IPS-20b (cell line): ENCODE results near the gene LTF.

ENCODE experiments used
- H3K27ac ChIP-seq: one replicate; pipeline ENCODE4 v1.5.1; 2013; ENCODE audit warnings: low read length
- H3K27me3 ChIP-seq: 2 replicates; pipeline ENCODE4 v1.6.1; 2013; ENCODE audit warnings: mild to moderate bottlenecking, low read length, inconsistent platforms; ENCODE audit not compliant: insufficient read depth
- H3K36me3 ChIP-seq: 2 replicates; pipeline ENCODE4 v1.6.1; 2013; ENCODE audit warnings: low read depth, mild to moderate bottlenecking, inconsistent platforms, low read length, moderate library complexity; ENCODE audit not compliant: insufficient read depth
- H3K4me1 ChIP-seq: 2 replicates; pipeline ENCODE4 v1.6.1; 2013; ENCODE audit warnings: mild to moderate bottlenecking, control low read depth, inconsistent platforms, low read length, moderate library complexity; ENCODE audit not compliant: insufficient read depth
- H3K4me3 ChIP-seq: 2 replicates; pipeline ENCODE4 v1.5.1; 2013; ENCODE audit warnings: mild to moderate bottlenecking, low read length, inconsistent platforms
- H3K9ac ChIP-seq: 2 replicates; pipeline ENCODE4 v1.6.1; 2013; ENCODE audit warnings: low read depth, mild to moderate bottlenecking, inconsistent platforms, low read length, moderate library complexity
- H3K9me3 ChIP-seq: 2 replicates; pipeline ENCODE4 v1.6.1; 2013; ENCODE audit warnings: mild to moderate bottlenecking, low read depth, low read length, inconsistent platforms; ENCODE audit not compliant: insufficient read depth

The LTF gene

DNA sequence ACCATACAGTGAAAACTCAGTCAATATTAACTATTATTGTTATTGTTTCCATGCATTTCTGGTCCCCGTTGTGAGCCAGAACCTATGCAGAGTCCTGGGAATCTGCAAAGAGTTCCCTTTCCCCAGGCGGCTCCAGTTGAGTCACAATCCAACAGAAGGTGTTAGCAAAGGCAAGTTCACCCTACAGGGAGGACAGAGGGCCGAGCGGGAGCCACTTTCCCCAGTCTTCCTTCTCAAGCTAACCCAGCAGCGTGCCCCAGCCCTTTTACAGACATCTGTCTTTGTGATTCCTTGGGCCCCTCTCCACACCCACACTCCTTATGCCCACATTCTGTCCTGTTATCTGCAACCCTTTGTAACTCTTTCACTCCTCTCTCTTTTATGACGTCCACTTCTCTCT, 13.1 kb upstream of the LTF start:
- Histone ChIP-seq H3K4me3 (no peak overlapping the region), H3K4me1 (no peaks in the 10 kb centered on the region), H3K27ac (no peak overlapping the region), H3K27me3 (no peaks in the 10 kb centered on the region; the same call in 1 of the 2 replicates), H3K9ac (no peak overlapping the region), H3K36me3 (no peaks in the 10 kb centered on the region), H3K9me3 (peaks cover 2% of the 10 kb centered on the region; the same call in 1 of the 2 replicates)

- H3K27me3 ChIP-seq = no peaks in the 10 kb centered on the region; the same call in 1 of the 2 replicates
- H3K9ac ChIP-seq = no peak overlapping the region
- H3K36me3 ChIP-seq = no peaks in the 10 kb centered on the region
- peaks cover 2% of the 10 kb centered on the region; the same call in 1 of the 2 replicates for H3K9me3 ChIP-seq
- no peak overlapping the region for H3K4me3 ChIP-seq
- no peaks in the 10 kb centered on the region for H3K4me1 ChIP-seq
- H3K27ac ChIP-seq = no peak overlapping the region
Measured at GRCh38 chr3:46477145-46477544, 12.4 kb upstream of the LTF start.

DNA sequence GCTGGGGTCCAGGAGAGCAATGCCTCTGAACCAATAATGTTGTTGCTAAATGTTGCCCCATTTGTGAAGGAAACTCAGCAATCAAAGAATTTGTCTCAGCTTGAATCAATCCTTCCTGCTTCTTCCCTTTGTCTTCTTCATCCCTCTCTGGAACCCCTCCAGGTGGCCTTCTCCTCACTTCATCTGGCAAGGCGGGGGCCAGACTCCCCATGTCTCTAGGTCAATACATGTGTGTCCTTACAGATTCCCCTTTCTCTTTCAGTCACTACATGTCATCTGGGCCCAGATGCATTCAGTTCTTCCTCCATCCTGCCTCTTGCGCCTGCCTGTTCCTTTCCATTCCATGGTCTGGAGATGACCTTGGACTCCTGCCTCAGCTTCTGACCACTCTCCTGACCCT, 8.0 kb upstream of the LTF start:
- no peaks in the 10 kb centered on the region; the same call in 1 of the 2 replicates for H3K27me3 ChIP-seq
- peaks cover 2% of the 10 kb centered on the region; the same call in 1 of the 2 replicates for H3K9me3 ChIP-seq
- H3K9ac ChIP-seq = no peak overlapping the region
- H3K27ac ChIP-seq = no peak overlapping the region
- H3K36me3 ChIP-seq = no peaks in the 10 kb centered on the region
- no peaks in the 10 kb centered on the region for H3K4me1 ChIP-seq
- H3K4me3 ChIP-seq = no peak overlapping the region

- no peaks in the 10 kb centered on the region for H3K36me3 ChIP-seq
- H3K9me3 ChIP-seq = peaks cover 2% of the 10 kb centered on the region; the same call in 1 of the 2 replicates
- H3K27ac ChIP-seq = no peak overlapping the region
- H3K9ac ChIP-seq = no peak overlapping the region
- no peaks in the 10 kb centered on the region; the same call in 1 of the 2 replicates for H3K27me3 ChIP-seq
- H3K4me3 ChIP-seq = no peak overlapping the region
- no peaks in the 10 kb centered on the region for H3K4me1 ChIP-seq
Measured at GRCh38 chr3:46471371-46471914, 6.7 kb upstream of the LTF start.

DNA sequence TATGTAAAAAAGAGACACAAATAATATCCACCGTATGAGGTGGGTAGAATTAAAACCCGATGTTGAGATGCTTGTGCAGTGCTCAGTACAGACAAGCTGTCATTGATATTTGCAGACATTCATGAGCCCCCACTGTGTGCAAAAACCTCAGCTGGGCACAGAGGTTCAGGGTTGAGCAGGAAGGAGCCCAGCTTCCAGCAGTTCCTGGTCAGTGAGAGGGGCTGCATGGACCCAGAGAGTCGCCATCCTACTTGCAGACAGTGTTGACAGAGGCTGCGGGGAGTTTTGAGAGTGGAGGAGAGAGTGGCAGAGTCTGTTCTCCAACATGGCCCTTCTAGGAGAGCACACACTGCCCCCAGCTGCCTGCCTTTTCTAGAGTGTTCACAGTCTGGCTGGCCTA, 6.1 kb upstream of the LTF start:
- no peaks in the 10 kb centered on the region for H3K4me1 ChIP-seq
- no peaks in the 10 kb centered on the region; the same call in 1 of the 2 replicates for H3K27me3 ChIP-seq
- H3K27ac ChIP-seq = no peak overlapping the region
- peaks cover 2% of the 10 kb centered on the region; the same call in 1 of the 2 replicates for H3K9me3 ChIP-seq
- H3K36me3 ChIP-seq = no peaks in the 10 kb centered on the region
- no peak overlapping the region for H3K9ac ChIP-seq
- no peak overlapping the region for H3K4me3 ChIP-seq

DNA sequence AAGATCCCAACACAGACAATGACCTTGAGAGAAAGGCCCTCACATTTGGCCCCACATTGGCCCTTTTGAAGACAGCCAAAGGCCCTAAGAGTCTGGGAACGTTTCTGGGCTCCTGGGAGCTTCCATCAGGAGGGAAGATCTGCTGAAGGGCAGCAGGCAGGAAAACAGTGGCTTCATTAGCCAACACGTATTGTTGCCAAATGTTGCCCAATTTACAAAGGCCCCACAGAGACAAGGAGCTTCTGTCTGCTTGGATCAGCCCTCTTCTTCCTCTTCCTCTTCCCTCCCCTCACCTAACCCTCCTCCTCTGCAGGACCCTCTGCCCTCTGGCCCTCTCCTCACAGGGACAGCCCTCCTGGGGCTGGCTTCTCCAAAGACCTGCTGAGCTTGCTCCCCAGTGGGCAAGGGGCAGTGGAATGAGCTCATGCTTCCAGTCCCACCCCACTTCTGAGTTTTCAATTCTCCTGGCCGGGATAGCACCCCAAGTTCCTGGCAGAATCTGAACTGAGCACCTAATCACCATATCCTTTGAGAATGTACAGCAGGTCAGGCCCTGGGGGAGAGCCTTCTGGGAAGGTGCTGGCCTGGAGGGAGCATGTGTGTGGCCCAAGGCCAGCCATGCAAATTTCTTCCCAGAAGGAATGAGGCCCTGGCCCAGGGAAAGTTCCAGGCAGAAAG, 5.1 kb upstream of the LTF start:
- no peaks in the 10 kb centered on the region for H3K4me1 ChIP-seq
- no peak overlapping the region for H3K4me3 ChIP-seq
- no peaks in the 10 kb centered on the region for H3K36me3 ChIP-seq
- peaks cover 2% of the 10 kb centered on the region; the same call in 1 of the 2 replicates for H3K9me3 ChIP-seq
- H3K27ac ChIP-seq = no peak overlapping the region
- H3K27me3 ChIP-seq = peaks cover 4% of the 10 kb centered on the region; the same call in 1 of the 2 replicates
- H3K9ac ChIP-seq = no peak overlapping the region

GRCh38 chr3:46468753-46469600, 4.3 kb upstream of the LTF start:
- Histone ChIP-seq H3K4me3 (no peak overlapping the region), H3K27ac (no peak overlapping the region)

DNA sequence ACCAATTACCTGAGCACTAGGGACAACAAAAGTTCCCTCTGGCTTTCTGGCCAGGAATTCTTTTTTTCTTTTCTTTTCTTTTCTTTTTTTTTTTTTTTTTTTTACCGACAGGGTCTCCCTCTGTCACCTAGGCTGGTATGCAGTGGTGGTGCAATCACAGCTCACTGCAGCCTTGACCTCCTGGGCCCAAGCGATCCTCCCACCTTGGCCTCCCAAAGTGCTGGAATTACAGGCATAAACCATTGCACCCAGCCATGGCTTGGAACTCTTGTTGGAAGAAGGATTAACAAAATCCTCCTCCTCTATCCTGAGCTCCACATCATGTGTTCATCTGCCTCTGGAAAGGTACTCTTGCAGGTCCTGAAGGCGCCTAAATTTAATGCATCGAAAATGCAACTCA, 2.9 kb upstream of the LTF start:
- Histone ChIP-seq H3K9me3 (no peaks in the 10 kb centered on the region), H3K36me3 (no peaks in the 10 kb centered on the region), H3K4me1 (no peaks in the 10 kb centered on the region), H3K4me3 (no peak overlapping the region), H3K9ac (no peak overlapping the region), H3K27ac (no peak overlapping the region), H3K27me3 (peaks cover 4% of the 10 kb centered on the region; the same call in 1 of the 2 replicates)

More at GRCh38 chr3:46468753-46469600, 4.3 kb upstream of the LTF start:
- Histone ChIP-seq H3K9ac (no peak overlapping the region), H3K27me3 (peaks cover 4% of the 10 kb centered on the region; the same call in 1 of the 2 replicates), H3K4me1 (no peaks in the 10 kb centered on the region), H3K9me3 (no peaks in the 10 kb centered on the region), H3K36me3 (no peaks in the 10 kb centered on the region)

DNA sequence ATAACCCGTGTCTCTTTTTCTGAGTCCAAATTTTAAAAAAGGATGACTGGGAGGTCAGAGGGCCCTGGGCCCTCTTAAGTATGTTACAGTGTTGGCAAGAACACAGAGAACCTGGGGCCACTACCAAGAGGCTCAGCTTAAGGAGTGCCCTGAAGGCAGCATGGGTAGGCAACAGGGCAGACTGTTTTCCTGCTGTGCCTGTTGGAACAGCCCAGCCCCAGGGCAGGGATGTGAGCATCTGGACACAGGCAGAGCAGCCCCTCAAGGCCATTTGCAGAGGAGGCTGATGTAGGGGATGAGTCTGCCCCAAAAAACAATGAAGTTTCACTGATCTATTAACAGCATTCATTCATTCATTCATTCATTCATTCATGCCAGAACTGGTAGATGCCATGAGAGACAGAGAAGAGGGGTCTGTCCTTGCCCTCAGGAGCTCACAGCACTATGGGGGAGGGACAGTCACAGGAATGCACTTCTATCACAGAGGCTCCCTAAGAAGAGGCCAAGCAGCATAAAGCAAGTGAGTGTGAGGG, 2.2 kb upstream of the LTF start:
- Histone ChIP-seq H3K27me3 (peaks cover 4% of the 10 kb centered on the region; the same call in 1 of the 2 replicates), H3K9ac (no peak overlapping the region), H3K4me3 (no peak overlapping the region), H3K4me1 (no peaks in the 10 kb centered on the region), H3K9me3 (no peaks in the 10 kb centered on the region), H3K36me3 (no peaks in the 10 kb centered on the region), H3K27ac (no peak overlapping the region)

DNA sequence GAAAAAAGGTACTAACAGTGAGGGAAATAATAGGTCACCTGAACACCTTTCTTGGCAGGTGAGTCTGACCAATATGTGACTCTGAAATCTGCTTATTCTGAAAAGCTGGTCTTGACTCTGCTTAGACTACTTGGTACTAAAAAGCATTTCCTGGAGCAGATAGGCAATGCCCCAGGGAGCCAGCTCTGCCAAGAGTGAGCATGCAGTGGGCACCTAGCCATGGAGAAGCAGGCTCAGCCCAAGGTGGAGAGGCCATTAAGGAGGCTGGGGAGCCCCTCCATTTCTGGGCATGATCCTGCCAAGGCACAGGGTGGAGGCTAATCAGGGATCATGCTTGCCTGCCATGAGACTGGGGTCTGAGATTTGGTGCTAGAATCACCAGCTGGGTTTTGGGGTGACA, 1.6 kb upstream of the LTF start:
- H3K27me3 ChIP-seq = peaks cover 4% of the 10 kb centered on the region; the same call in 1 of the 2 replicates
- no peaks in the 10 kb centered on the region for H3K36me3 ChIP-seq
- no peaks in the 10 kb centered on the region for H3K9me3 ChIP-seq
- H3K9ac ChIP-seq = no peak overlapping the region
- H3K4me3 ChIP-seq = no peak overlapping the region
- no peak overlapping the region for H3K27ac ChIP-seq
- no peaks in the 10 kb centered on the region for H3K4me1 ChIP-seq

DNA sequence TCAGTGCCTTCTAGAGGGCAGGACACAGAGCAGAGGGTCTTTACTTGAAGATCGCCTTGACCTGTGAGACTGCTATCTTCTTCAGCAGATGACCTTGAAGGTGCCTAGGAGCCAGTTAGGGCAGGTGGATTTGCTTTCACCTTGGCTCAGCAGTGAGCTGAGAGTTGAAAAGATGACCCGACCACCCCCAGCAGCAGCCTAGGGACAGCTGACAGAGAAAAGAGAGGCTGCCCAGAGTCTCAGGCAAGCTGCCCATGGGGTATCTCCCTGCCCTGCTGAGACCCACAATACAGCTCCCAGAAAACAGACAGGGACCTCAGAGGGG, 453 bp upstream of the LTF start:
- Histone ChIP-seq H3K36me3 (no peaks in the 10 kb centered on the region), H3K9me3 (no peaks in the 10 kb centered on the region), H3K27me3 (0 out of 2 replicates have a peak, but pooled peaks cover 4% of the 10 kb centered on the region), H3K27ac (no peak overlapping the region), H3K4me1 (no peaks in the 10 kb centered on the region), H3K9ac (no peak overlapping the region), H3K4me3 (no peak overlapping the region)
